Keratinocyte (primary cell): ENCODE results near the gene MAPK7.

Experiments
- CTCF ChIP-seq, 3 experiments: IDR thresholded peaks in 1 of 3; conservative IDR thresholded peaks in 1 of 3; optimal IDR thresholded peaks in 1 of 3; 2 replicates in 2 of 3; 3 replicates in 1 of 3; pipeline versions ENCODE3 to v1.5.1; 2011; ENCODE audit warnings: low read length in 3 of 3, mild to moderate bottlenecking in 3 of 3, moderate library complexity in 2 of 3, control low read depth in 1 of 3, inconsistent platforms in 1 of 3; ENCODE audit not compliant: insufficient read depth in 2 of 3; ENCODE audit errors: extremely low read depth in 1 of 3
- EZH2 ChIP-seq: IDR thresholded peaks from one replicate; pipeline ENCODE4 v1.6.1; 2012; ENCODE audit warnings: inconsistent platforms, mild to moderate bottlenecking, low read length, moderate library complexity

GRCh38 chr17:19357351-19357750 is 20.9 kb upstream of the MAPK7 start:
- no peak for TF ChIP-seq CTCF (optimal IDR thresholded peaks at IDR 0.05 in 1 of 3, IDR thresholded peaks at IDR 0.05 in 1 of 3, conservative IDR thresholded peaks at IDR 0.05 in 1 of 3; ENCODE audit: extremely low read depth in 1 of 3, insufficient read depth in 2 of 3, low read length in 3 of 3)
- no peak for TF ChIP-seq EZH2
